Activated naive CD4-positive, alpha-beta T cell treated with Interleukin-2 at 50 U/mL for 16 hours (primary cell): ENCODE data around the gene CDKAL1.
"Not testable (repeated sequence)": the region's sequence is repeated elsewhere in the genome, so short reads cannot be mapped to it uniquely, and the experiment has no call there.

Experiments
- DNase-seq: peaks from one replicate; pipeline ENCODE4 v3.0.0-alpha.2; 2020

Gene CDKAL1

GRCh38 chr6:20599302-20600051, 65.2 kb downstream of the CDKAL1 start:
- no peak for DNase-seq

DNA sequence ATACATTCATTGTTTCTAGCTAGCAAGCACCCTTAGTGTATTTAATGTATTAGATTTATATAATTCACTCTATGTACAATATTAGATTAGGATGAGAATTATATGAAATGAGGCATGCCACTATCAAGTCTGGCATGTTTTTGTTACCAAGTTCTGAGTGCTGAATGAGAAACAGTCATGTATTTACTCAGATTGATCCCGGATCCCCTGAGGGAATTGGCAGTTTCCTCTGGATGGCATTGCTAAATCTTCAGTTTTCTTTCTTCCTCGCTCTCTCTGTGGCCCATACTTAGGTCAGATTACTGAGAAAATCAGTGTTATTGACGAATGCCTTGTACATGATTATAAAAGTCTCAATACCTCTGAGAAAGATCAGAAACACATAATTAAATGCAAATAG, 66.6 kb downstream of the CDKAL1 start:
- DNase-seq: no peak

DNA sequence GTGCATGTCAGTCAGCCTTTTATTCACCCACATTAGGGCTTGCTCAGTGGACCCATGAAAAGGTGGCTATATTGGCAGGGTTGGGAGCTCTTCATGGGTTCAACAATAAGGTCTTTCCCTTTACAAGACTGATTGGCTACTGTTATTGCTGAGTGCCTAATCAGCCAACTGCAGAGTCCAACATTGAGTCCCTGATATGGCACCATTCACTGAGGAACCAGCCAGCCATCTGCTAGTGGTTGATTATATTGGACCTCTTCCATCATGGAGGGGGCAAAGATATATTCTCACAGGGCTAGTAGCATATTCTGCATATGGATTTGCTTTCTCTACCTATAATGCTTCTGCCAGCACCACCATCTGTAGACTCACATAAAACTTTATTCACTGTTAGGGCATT, 69.9 kb downstream of the CDKAL1 start:
- no peak for DNase-seq

GRCh38 chr6:20605061-20605460, 70.8 kb downstream of the CDKAL1 start:
- no peak for DNase-seq

DNA sequence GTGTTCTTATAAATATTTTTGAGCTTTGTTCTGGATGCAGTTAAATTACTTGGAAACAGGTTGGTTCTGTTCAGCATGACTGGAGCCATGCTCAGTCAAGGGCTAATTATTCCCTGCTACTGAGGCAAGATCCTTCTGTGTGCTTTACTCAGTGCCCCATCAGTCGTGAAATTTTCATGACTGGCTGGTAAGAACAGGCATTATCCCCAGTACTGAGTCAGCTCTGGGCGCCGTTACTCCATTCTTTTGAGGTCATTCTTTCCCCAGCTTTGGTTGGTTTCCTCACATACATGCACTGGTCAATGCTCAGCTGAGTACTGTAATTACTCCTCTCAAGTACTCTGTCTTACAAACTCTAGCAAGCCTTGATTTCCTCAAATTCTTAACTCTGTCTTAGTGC, 71.3 kb downstream of the CDKAL1 start:
- no peak for DNase-seq

DNA sequence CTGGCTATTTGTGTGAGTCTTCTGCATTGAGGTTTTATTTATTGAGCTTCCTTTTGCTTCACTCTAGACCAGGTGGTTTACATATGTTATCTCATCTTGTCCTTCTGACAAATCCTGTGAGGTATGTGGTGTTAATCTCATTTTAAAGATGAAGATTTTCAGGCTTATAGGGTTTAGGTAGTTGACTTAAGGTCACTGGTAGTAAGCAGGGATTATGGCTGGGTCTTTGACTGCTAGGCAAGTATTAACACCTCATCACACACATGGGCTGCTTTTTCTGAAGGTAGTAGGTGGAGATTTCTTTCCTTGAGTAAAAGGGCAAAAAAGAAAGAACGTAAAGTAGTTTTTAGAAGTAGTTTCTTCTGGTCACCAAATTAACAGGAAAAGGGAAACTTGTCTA, 72.6 kb downstream of the CDKAL1 start:
- no peak for DNase-seq

DNA sequence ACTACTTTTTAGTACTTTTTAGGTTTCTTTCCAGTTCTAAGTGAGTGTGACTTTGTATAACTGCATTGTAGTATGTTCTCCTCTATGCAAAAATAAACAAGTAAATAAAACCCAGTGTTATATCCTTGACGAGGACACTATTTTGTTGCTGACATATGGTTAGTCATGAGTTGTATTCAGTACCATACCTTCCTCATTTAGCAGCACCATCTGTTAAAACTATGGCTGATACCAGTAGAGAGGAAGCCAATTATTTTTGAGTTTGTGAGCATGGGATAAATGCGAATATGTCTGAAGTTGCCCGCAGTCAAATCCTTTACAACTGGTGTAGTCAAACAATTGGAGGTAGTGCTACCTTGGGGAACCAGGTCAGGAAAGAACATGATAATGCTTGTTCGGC, 74.1 kb downstream of the CDKAL1 start:
- no peak for DNase-seq

- no peak for DNase-seq
Measured at GRCh38 chr6:20608905-20609304, 74.6 kb downstream of the CDKAL1 start.

- not testable (repeated sequence) for DNase-seq
Measured at GRCh38 chr6:20609924-20610323, 75.7 kb downstream of the CDKAL1 start.

DNA sequence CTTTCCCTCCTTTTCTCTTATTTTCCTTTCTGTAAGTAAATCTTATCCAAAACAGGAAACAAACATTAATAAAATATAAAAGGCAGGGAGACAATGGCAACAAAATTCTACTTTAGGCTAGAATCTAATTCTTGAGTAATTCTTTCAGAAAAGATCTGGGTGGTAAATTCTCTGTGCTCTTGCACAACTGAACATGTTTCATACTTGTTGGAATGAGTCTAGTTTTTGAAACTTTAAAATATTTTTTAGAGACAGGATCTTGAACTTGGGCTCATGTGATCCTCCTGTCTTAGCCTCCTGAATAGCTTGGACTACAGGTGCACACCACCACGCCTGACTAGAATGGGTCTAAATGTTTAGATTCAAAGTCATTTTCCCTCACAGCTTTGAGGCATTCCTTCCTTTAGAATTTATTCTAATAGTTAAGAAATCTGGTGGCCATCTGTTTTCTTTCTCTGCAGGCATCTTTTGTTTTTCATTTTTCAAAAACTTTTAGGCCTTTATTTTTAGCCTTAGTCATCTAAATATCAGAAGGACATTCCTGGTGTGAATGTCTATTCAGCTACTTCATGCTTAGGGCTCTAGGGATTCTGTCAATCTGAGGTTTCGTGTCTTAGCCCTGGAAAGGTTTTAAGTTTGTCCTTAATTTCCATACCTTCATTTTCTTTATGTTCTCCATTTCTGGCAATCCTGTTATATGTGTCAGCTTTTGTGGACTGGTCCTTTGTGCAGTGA, 76.5 kb downstream of the CDKAL1 start:
- no peak for DNase-seq

GRCh38 chr6:20617537-20617936, 83.3 kb downstream of the CDKAL1 start:
- not testable (repeated sequence) for DNase-seq

DNA sequence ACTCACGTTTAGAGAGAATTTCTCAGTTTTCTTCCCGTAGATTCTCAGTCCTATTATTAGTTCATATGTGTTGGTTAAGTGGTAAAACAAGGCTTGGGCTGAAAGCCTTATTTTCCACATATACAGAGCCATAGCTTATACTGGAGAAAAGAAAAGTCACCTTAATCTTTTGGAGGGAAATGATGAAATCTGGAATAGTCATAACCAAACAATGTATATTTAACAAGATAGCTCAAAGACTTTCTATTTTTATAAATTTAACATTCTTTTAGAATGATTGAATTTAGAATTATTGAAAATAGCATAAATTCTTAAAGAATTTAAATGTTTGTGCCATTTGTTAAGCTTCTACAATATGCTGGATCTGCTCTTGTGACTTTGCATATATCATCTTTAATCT, 85.8 kb downstream of the CDKAL1 start:
- no peak for DNase-seq

DNA sequence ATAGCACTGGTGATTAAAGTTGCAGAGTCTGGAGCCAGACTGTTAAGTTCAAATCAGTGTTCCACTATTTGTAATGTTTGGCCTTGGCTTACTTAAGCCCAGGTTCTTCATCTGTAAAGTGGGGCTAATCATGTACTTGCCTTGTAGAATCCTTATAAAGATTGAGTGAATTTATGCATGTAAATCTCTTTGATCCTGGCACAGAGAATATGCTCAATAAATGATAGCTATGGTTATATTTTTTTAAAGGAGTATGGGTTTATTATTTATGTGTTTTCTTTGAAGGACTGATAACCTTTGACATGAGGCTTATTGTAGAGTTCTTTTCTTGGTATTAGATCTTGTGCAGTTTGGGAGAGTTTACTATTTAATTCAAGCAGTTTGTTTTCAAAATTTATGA, 89.5 kb downstream of the CDKAL1 start:
- DNase-seq: no peak

GRCh38 chr6:20626165-20626564, 91.9 kb downstream of the CDKAL1 start:
- DNase-seq: no peak

DNA sequence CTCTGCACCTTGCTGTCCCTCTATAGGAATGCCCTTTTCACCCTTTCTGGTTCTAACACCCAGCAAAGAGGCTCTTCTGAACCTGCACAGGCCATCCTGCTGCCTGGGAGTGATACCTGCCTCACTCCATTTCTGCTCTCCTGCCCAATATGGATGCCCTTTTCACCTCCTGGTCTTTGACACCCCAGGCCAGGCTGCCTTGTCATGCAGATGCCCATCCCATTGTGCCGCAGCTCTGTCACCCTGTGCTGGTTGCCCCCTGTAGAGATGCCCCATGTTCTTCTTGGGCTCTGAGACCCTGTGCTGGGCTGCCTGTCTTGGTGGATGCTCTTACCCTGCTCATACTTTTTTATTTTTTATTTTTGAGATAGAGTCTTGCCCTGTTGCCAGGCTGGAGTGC, 95.3 kb downstream of the CDKAL1 start:
- no peak for DNase-seq

- DNase-seq: no peak
Measured at GRCh38 chr6:20630136-20630535, 95.9 kb downstream of the CDKAL1 start.

DNA sequence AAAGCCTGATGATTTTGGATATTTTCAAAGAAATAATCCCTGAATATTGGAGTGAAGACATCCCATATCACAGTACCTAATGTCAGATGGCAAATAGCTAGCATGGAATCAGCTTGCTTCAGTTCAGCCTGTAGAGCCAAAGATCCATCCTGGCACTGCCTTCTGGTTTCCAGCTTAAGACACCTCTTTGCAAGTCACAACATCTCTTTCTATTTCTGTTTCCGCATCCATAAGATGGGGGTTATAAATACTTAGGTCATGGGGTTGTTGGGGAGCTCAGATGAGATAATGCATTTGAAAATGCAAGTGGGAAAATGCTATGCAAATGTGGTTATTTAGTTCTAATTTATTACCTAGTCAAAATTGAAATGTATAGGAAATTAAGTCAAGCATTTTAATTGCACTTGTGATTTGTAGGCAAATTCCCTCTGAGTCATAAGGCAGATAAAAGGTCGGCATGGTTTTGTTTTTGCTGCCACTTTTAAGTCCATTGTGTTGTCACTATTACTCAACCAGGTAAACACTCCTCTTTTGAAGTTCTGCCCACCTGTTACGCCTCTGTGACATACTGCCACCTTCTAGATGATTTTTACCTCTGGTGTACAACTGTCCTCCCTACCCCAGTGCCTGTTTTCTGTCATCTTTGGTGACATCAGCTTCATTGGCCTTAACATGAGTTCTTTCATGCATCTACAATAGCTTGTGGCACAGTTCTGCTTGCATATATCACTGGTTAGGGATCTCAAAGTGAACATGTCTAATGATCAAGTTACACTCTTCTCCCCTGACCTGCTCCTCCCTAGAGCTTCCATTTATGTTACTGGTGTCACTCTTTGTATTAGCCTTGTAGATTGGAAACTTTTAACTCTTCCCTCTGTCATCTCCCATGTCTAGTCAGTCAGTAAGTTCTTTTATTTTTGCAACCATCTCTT, 96.6 kb downstream of the CDKAL1 start:
- no peak for DNase-seq

GRCh38 chr6:20631549-20631924, 97.3 kb downstream of the CDKAL1 start:
- no peak for DNase-seq

DNA sequence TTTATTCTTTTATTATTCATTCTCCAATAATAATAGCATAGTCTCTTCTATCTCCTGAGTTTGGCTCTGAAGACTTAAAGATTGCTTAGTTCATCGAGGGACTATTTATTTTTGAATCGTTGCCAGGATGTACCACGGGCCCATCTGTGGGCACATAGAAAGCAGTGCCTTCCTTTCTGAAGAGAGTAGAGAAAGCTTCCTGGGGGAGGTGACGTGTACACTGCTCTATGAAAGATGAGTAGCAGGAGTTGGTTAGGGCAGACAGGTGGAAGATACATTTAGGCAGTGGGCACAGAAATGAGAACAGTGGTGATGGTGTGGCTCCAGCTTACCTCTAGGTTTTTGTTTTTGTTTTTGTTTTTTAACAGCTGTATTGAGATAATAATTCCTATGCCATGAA, 98.4 kb downstream of the CDKAL1 start:
- no peak for DNase-seq

DNA sequence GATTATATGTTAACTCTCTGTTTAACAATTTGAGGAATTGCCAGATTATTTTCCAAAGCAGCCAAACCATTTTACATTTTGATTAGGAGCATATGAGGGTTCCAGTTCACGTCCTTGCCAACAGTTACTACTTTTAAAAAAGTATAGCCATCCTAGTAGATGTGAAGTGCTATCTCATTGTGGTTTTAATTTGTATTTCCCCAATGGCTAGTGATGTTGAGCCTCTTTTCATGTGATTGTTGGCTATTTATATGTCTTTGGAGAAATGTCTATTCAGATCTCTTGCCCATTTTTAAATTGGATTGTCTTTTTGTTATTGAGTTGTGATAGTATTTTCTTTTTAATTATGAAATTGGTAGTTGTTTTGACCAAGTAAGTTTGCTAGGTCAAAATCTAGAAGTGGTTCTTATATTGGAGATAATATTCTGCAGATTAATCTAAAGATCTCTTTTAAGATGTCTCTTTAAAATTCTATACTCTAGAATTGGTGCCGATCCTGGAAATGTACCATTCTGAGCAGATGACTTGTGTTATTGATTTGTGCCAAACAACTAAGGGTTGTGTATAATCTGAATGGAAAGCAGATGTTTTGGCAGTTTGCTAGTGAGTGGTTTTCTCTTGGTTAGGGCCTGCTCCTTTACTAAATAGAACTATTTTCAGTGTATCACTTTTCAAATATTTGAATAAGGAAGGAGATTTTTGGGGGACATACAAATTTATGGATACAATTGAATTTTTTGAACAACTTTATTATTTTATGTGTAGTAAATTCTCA, 99.5 kb downstream of the CDKAL1 start:
- DNase-seq: no peak

GRCh38 chr6:20639161-20639560, 104.9 kb downstream of the CDKAL1 start:
- DNase-seq: no peak

DNA sequence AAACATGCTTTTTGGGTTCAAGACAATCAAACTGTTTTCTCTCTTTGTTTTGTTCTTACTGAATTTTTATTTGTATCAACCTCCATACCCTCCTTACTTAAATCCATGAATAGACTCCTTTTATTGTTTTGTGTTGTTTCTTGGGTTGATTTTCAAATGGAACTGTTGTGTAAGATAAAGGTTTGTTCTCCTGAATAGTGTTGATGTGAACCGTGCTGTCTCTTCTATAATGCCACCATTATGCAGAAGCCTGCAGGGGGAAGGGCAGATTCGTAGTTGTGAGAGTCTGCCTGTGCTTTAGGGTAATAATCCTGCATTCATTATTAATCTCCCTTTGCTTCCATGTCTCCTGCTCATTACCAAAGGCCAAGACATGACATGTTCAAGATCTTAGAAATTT, 105.9 kb downstream of the CDKAL1 start:
- DNase-seq: no peak

GRCh38 chr6:20642441-20642840, 108.2 kb downstream of the CDKAL1 start:
- DNase-seq: no peak
